GM21619 (cell line): ENCODE results near the gene CMTM2.
A peak's percentile ranks its signal among the peaks of the same experiment; 100 is the strongest.

Experiments
- ATAC-seq: cut with Tn5 transposase; IDR thresholded peaks from one replicate; pipeline ENCODE4 v1.9.1; 2021; ENCODE audit not compliant: unreplicated experiment

CMTM2 gene, protein sequence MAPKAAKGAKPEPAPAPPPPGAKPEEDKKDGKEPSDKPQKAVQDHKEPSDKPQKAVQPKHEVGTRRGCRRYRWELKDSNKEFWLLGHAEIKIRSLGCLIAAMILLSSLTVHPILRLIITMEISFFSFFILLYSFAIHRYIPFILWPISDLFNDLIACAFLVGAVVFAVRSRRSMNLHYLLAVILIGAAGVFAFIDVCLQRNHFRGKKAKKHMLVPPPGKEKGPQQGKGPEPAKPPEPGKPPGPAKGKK

DNA sequence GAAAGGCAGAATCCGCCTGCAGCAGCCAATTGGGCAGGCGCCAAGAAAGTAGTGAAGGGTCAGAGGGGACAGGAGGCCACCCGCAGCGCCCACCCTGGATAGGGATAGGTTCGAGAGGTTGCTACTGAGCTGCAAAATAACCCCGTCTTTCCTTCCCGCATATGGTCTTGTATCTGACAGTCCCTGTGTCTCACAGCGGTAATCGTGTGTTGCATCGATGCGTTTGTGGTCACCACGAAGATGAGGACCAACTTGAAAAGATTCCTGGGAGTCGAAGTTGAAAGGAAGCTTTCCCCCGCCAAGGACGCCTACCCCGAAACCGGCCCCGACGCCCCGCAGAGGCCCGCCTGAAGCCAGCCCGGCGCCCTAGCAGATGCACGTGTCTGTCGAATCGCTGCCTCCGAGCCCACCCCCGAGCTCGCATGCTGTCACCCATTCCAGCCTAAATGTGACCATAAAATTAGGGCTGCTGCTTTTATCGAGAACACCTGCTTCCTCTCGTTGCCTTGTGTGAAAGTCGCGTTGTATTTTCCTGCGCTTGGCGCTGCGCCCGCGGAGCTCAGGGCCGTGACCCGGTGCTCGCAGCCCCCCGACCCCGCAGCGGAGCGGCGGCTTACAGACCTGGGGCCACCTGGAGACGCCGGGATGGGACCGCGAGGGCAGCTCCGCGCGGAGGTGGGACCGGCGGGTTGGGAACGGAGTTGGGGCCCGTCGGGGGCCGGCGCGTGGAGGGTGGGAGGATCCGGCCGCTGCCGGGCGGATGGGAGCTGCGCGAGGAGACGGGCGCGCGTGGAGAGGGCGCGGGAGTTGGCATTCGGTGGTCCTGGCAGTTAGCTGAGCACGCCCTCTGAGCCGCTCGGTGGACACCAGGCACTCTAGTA lies at the start of gene CMTM2:
Gene CMTM2, plus strand, starts transcription at position 813 of the 881 bp plus-strand sequence. CDS start 145 bp downstream, outside the sequence.
- no peak for ATAC-seq

GRCh38 chr16:66529475-66529874 lies 49.8 kb upstream of the CMTM2 start:
- ATAC-seq = no peak

DNA sequence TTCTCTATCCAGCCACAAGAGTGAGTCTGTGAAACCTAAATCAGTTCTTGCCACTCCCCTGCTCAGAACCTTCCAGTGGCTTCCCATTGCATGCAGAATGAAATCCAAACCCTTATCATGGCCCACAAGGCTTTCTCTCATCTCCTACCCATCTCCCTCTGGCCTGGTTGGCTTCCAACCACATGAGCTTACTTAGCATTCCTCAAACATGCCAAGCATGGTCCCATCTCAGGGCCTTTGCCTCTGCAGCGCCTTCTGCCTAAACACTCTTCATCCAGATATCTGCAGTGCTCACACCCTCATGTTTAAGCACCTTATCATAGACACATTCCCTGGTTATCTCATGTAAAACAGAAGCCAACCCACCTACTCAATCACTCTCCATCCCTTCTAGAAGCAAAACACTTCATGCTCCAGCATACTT lies 44.9 kb upstream of the CMTM2 start:
- no peak for ATAC-seq

- no peak for ATAC-seq
Measured at GRCh38 chr16:66536525-66536924, 42.7 kb upstream of the CMTM2 start.

DNA sequence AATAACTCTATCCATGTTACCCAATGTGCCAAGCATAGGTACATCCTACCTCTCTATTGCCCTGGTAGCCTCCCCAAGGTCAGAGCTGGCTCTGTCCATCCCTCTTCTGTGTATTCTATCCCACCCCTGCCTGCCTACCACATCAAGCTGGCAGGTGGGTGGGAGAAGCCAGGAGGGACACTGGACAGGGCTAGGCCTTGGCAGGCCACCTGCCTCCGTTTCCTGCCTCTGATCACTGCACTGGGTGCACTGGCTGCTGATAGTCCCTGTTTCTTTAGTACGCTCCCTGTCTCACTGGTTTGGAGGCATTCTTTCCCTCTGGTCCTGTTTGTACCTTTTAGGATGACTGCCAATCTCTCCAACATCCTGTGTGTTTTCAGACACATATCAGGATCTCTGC lies 42.0 kb upstream of the CMTM2 start:
- no peak for ATAC-seq

DNA sequence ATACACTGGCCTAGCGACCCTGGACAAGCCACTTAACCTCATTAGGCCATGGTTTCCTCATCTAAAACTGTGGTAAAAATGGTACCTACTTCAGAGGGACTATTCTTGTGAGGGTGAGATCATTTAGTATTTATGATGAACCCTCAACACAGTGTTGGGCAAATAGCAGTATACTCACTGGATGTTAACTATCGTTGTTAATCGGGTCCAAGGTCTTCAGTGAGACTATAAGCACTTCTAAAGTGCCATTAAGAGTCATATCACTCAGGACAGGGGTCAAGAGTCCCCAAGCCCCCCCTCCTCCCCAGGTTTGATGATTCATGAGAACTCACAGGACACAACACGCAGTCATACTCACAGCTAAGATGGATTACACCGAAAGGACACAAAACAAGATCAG lies 40.4 kb upstream of the CMTM2 start:
- ATAC-seq = no peak

DNA sequence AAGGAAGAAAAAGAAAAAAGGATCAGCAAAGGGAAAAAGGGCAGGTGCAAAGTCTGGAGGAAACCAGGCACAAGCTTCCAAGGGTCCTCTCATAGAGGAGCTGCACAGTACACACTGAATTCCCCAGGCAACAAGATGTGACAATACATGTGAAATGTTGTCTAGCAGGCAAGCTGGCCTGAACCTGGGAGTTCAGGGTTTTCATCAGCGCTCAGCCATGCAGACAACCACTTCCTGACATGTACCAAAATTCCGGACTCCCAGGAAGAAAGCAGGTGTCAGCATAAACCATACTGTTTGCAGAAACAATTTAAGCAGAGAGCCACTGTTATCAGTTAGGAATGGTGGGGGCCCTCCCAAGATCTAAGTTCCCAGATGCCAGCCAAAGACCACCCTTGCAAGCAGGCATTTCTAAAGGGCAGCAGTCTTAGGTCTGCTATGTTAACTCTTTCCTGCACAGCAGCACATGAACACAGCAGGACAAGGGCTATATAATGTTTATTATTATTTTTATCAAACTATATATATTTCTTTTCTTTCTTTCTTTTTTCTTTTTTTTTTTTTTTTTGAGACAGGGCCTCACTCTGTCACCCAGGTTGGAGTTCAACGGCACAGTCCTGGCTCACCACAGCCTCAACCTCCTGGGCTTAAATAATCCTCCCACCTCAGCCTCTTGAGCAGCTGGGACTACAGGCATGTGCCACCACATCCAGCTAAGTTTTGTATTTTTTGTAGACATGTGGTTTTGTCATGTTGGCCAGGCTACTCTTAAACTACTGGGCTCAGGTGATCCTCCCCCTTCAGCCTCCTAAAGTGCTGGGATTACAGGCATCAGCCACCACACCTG lies 39.4 kb upstream of the CMTM2 start:
- peak; percentile 82 for ATAC-seq

GRCh38 chr16:66541388-66542355 lies 37.6 kb upstream of the CMTM2 start:
- no peak for ATAC-seq

- no peak for ATAC-seq
Measured at GRCh38 chr16:66542396-66542795, 36.9 kb upstream of the CMTM2 start.

GRCh38 chr16:66543541-66543940 lies 35.7 kb upstream of the CMTM2 start:
- ATAC-seq = no peak

- ATAC-seq = no peak
Measured at GRCh38 chr16:66544016-66544757, 35.1 kb upstream of the CMTM2 start.

GRCh38 chr16:66547101-66547989 lies 31.9 kb upstream of the CMTM2 start:
- ATAC-seq = no peak

GRCh38 chr16:66548068-66548467 lies 31.2 kb upstream of the CMTM2 start:
- no peak for ATAC-seq

DNA sequence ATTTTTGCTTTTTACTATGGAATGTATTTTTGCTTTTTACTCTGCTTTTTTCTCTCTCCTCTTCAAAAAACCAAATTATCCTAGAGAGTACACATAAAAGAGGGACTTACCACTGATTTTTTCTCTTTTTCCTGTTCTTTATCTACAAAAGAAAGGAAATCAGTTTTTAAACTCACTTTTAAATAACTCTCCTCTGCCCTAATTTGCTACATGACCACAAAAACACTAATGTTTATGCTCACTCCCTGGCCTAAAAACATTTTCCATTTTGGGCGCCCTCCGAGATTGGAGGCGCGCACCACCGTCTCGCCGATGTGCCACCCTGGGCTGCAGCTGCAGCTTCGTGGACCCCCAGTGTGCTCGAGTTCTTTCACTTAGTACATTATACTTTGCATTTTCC lies 30.4 kb upstream of the CMTM2 start:
- no peak for ATAC-seq

- no peak for ATAC-seq
Measured at GRCh38 chr16:66549284-66550131, 29.8 kb upstream of the CMTM2 start, which contains the start of gene TK2. Gene TK2 (minus strand): TSS chr16:66550122. CDS start chr16:66550061, 61 bp downstream.

GRCh38 chr16:66551348-66551759 lies 27.9 kb upstream of the CMTM2 start:
- ATAC-seq = no peak

- no peak for ATAC-seq
Measured at GRCh38 chr16:66551788-66552285, 27.4 kb upstream of the CMTM2 start.
